HT1080 (cell line): Measurements from ENCODE around the gene RIOK1. TPM values are rescaled to one million over a fixed set of nuclear protein-coding genes. Genes with fewer than 3 reads are reported as not detected.
A peak's percentile ranks its signal among the peaks of the same experiment; 100 is the strongest.
"Not testable (repeated sequence)": the region's sequence is repeated elsewhere in the genome, so short reads cannot be mapped to it uniquely, and the experiment has no call there.

Experiments used
- DNase-seq: peaks from one replicate; pipeline ENCODE4 v3.0.0-alpha.2; 2015; ENCODE audit warnings: low read depth
- polyA plus RNA-seq, 2 experiments: library from polyadenylated mRNA; depleted of rRNA; stranded (reverse); fragments of >200 nt; gene quantifications; 2 replicates each; pipeline ENCODE4 v1.2.3, GENCODE V29; 2015
- total RNA-seq: library from RNA; depleted of rRNA; stranded (reverse); fragments of >200 nt; shearing (Covaris generic); gene quantifications from 2 replicates; pipeline ENCODE4 v1.2.3, GENCODE V29; 2014; rRNA removed

Gene RIOK1
- 71.9 and 83.4 TPM in 2 replicates for total RNA-seq
- polyA plus RNA-seq (2015; cell fraction: cytosol; rRNA removed): 37.2 and 48.1 TPM in 2 replicates
- polyA plus RNA-seq (2015; cell fraction: nucleus; rRNA removed): 54.4 and 66.6 TPM in 2 replicates

- DNase-seq: peak; percentile 95
These were observed at the start of gene RIOK1, which contains the start of gene CAGE1 for GRCh38 chr6:7389451-7390225. TSS of gene RIOK1 (plus strand) at chr6:7389808. CDS start at chr6:7390003, 195 bp downstream. TSS of gene CAGE1 (minus strand) at chr6:7389742. CDS start at chr6:7387173, 2,569 bp downstream.

GRCh38 chr6:7341271-7341670 lies 48.3 kb upstream of the RIOK1 start:
- DNase-seq: no peak

- DNase-seq: peak; percentile 24
These were observed 47.4 kb upstream of the RIOK1 start for GRCh38 chr6:7341989-7342742.

GRCh38 chr6:7343546-7344475 lies 45.8 kb upstream of the RIOK1 start:
- no peak for DNase-seq

- DNase-seq: not testable (repeated sequence)
These were observed 44.7 kb upstream of the RIOK1 start for GRCh38 chr6:7344773-7345450.

- peak; percentile 67 for DNase-seq
These were observed 42.0 kb upstream of the RIOK1 start for GRCh38 chr6:7347551-7347997.

- not testable (repeated sequence) for DNase-seq
These were observed 39.0 kb upstream of the RIOK1 start for GRCh38 chr6:7350591-7350990.

- DNase-seq: not testable (repeated sequence)
These were observed 37.7 kb upstream of the RIOK1 start for GRCh38 chr6:7351916-7352315.

- DNase-seq: no peak
These were observed 22.2 kb upstream of the RIOK1 start for GRCh38 chr6:7367408-7367807.

- DNase-seq: no peak
These were observed 15.9 kb upstream of the RIOK1 start for GRCh38 chr6:7373739-7374138.

GRCh38 chr6:7377961-7378360 lies 11.6 kb upstream of the RIOK1 start:
- no peak for DNase-seq

- no peak for DNase-seq
These were observed 10.9 kb upstream of the RIOK1 start for GRCh38 chr6:7378740-7379139.

- DNase-seq: no peak
These were observed 8.5 kb upstream of the RIOK1 start for GRCh38 chr6:7381092-7381491.

GRCh38 chr6:7389162-7389450 lies 502 bp upstream of the RIOK1 start:
- no peak for DNase-seq

GRCh38 chr6:7390226-7390878 lies 744 bp downstream of the RIOK1 start:
- peak; percentile 7 for DNase-seq

GRCh38 chr6:7391151-7391550 lies 1.5 kb downstream of the RIOK1 start:
- DNase-seq: no peak

GRCh38 chr6:7392402-7392801 lies 2.8 kb downstream of the RIOK1 start:
- no peak for DNase-seq

- peak; percentile 28 for DNase-seq
These were observed 11.5 kb downstream of the RIOK1 start for GRCh38 chr6:7401075-7401474.

- DNase-seq: no peak
These were observed 13.1 kb downstream of the RIOK1 start for GRCh38 chr6:7402716-7403115.

- no peak for DNase-seq
These were observed 14.9 kb downstream of the RIOK1 start for GRCh38 chr6:7404546-7404945.
